Right atrium auricular region (tissue), 2 donors: ENCODE results near the gene GFRA1. TPM values are rescaled to one million over a fixed set of nuclear protein-coding genes. Genes with fewer than 3 reads are reported as not detected.

Source experiments
- DNase-seq: peaks from one replicate; pipeline ENCODE4 v3.0.0-alpha.2; 2019; ENCODE audit warnings: low spot score
- H3K27ac ChIP-seq, 2 donors: fragments of 200-600 bp; sonication (generic); 1 replicate in 1 of 2; 2 replicates in 1 of 2; pipeline ENCODE4 v1.5.1; 2016 to 2019
- H3K27me3 ChIP-seq, 2 donors: fragments of 200-600 bp; sonication (generic); one replicate each; pipeline versions ENCODE4 v1.5.1 to v1.6.0; 2017 to 2019
- H3K36me3 ChIP-seq: fragments of 200-600 bp; sonication (generic); one replicate; pipeline ENCODE4 v1.5.1; 2016
- H3K4me1 ChIP-seq, 2 donors: fragments of 200-600 bp; sonication (generic); one replicate each; pipeline versions ENCODE4 v1.5.1 to v1.6.0; 2017 to 2019
- H3K4me3 ChIP-seq, 2 donors: fragments of 200-600 bp; sonication (generic); 1 replicate in 1 of 2; 2 replicates in 1 of 2; pipeline ENCODE4 v1.5.1; 2017 to 2019; ENCODE audit warnings: mild to moderate bottlenecking in 1 of 2, moderate library complexity in 1 of 2
- H3K9me3 ChIP-seq, 2 donors: fragments of 200-600 bp; sonication (generic); one replicate each; pipeline ENCODE4 v1.5.1; 2019
- total RNA-seq, 2 donors: library from RNA; depleted of rRNA; stranded (reverse); fragments of >200 nt; gene quantifications; one replicate each; pipeline ENCODE4 v1.1.0, GENCODE V29; 2016
- TF ChIP-seq, protein P1 (sequence below), 2 donors: fragments of 200-600 bp; sonication (generic); IDR thresholded peaks; one replicate each; pipeline ENCODE4 v1.5.1; 2019; ENCODE audit warnings: antibody characterized with exemption in 2 of 2

Gene GFRA1
- total RNA-seq, 2 donors from 2014 or later = 9.1 to 18.7 TPM

DNA sequence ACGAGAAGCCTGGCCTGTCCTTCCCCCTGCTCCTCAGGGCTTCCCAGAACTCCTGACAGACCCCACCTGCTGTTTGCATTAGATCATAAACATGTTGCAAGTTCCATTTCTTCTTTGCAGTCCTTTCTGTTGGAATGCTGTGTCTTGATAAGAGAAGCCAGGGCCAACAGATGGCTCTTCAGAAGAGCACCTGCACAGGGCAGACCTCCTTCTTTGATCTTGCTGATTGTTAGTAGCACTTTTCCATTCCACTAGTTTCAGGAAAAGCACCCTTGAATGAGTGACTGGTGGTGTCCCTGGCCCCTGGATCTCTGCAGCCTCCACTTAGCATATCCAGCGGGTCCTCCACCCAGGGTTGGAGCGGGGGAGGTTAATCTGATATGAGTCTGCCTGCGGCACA lies 243.2 kb downstream of the GFRA1 start:
- H3K27ac ChIP-seq = no peak overlapping the region
- TF ChIP-seq, protein P1, sequence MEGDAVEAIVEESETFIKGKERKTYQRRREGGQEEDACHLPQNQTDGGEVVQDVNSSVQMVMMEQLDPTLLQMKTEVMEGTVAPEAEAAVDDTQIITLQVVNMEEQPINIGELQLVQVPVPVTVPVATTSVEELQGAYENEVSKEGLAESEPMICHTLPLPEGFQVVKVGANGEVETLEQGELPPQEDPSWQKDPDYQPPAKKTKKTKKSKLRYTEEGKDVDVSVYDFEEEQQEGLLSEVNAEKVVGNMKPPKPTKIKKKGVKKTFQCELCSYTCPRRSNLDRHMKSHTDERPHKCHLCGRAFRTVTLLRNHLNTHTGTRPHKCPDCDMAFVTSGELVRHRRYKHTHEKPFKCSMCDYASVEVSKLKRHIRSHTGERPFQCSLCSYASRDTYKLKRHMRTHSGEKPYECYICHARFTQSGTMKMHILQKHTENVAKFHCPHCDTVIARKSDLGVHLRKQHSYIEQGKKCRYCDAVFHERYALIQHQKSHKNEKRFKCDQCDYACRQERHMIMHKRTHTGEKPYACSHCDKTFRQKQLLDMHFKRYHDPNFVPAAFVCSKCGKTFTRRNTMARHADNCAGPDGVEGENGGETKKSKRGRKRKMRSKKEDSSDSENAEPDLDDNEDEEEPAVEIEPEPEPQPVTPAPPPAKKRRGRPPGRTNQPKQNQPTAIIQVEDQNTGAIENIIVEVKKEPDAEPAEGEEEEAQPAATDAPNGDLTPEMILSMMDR (IDR thresholded peaks at IDR 0.05) = no peak
- H3K36me3 ChIP-seq = no peaks in the 10 kb centered on the region
- peaks cover 0 to 8% of the 10 kb centered on the region in 2 donors for H3K9me3 ChIP-seq
- no peak for DNase-seq
- no peaks in the 10 kb centered on the region for H3K4me1 ChIP-seq
- H3K4me3 ChIP-seq = no peak overlapping the region
- no peaks in the 10 kb centered on the region for H3K27me3 ChIP-seq

DNA sequence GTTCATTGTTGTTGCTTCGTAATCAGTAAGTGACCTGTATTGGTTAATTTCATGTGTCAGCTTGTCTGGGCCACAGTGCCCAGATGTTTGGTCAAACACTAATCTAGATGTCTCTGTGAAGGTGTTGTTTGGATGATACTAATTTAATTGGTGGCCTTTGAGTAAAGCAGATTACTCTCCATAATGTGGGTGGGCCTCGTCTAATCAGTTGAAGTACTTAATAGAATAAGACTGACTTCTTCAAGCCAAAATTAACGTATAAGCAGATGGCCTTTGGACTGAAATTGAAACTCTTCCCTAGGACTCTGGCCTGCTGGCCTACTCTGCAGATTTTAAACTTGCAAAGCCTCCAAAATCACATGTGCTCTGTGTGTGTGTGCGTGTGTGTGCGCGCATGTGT lies 245.7 kb downstream of the GFRA1 start:
- no peak overlapping the region for H3K4me3 ChIP-seq
- H3K27ac ChIP-seq = no peak overlapping the region
- no peaks in the 10 kb centered on the region for H3K4me1 ChIP-seq
- H3K9me3 ChIP-seq = no peaks in the 10 kb centered on the region
- DNase-seq = no peak
- H3K36me3 ChIP-seq = no peaks in the 10 kb centered on the region
- no peaks in the 10 kb centered on the region for H3K27me3 ChIP-seq
- TF ChIP-seq, protein P1 (IDR thresholded peaks at IDR 0.05) = no peak

DNA sequence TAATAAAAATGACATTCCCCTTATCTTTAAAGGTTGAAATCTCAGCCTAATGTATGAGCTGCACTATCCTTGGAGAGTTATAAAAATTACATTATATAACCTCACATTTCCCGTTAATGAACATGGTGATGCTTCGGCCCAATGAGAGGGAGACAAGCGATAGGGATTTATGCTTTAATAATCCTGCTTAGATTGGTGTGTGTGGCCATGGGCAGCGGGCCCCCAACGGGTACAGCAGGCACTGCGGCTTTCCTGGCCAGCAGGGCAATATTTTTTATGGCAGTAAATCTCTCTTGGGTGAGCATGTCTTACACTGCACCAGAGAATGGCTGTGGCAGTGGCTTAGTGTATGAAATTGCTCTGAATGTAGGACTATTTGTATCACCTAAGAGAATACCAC lies 246.3 kb downstream of the GFRA1 start:
- Histone ChIP-seq H3K27me3 (no peaks in the 10 kb centered on the region), H3K36me3 (no peaks in the 10 kb centered on the region), H3K4me1 (no peaks in the 10 kb centered on the region), H3K9me3 (no peaks in the 10 kb centered on the region), H3K27ac (no peak overlapping the region), H3K4me3 (no peak overlapping the region)
- TF ChIP-seq, protein P1 (IDR thresholded peaks at IDR 0.05) = no peak
- no peak for DNase-seq

DNA sequence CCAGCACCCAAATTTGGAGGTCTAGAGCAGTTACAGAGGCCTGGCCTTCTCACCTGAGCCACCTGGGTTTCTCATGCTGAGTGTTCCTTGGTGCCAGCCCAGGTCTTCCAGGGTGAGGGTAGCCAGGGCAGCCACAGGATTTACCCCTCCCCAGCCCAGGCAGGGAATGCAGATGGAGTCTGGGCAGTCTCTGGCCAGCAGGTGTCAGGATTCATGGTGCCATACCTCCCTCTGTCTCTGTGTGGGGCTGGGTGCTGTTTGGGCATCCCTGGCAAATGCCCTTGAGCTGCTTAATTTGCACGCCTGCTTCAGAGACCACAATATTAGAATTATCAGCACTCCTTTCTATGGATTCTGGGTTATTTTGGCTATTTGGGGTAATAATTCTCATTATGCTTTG lies 246.7 kb downstream of the GFRA1 start:
- no peaks in the 10 kb centered on the region for H3K36me3 ChIP-seq
- no peak overlapping the region for H3K4me3 ChIP-seq
- no peak overlapping the region for H3K27ac ChIP-seq
- TF ChIP-seq, protein P1 (IDR thresholded peaks at IDR 0.05) = no peak
- no peak for DNase-seq
- no peaks in the 10 kb centered on the region for H3K9me3 ChIP-seq
- no peaks in the 10 kb centered on the region for H3K27me3 ChIP-seq
- H3K4me1 ChIP-seq = no peaks in the 10 kb centered on the region

DNA sequence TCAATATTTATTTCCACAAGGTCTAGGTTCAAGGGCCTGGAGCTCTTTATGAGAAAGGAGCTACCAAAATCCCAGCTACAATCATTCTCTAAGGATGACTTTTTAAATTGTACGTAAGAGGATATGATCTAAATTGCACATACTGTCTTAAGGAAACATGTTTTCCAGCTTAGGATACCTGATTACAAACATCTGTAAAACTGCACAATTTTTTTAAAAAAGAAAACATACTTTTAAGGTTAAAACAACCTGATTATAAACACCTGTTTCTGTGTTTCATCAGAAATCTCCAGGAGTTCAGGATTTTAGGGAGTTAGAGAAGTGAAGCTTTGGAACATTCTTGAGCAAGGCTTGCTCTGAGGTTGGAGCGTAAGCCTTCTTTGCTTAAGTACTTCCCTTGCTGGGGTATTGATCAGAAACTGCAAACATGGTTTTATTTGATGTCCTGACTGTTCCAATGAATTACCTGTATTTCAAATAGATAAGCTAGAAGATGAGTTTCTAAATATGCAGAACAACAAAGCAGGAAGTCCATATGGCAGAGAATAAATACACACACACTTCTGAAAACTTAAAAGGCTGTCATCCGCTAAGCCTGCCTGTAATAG lies 248.6 kb downstream of the GFRA1 start:
- DNase-seq = no peak
- Histone ChIP-seq H3K27me3 (no peaks in the 10 kb centered on the region), H3K4me3 (no peak overlapping the region), H3K27ac (no peak overlapping the region), H3K36me3 (no peaks in the 10 kb centered on the region), H3K9me3 (no peaks in the 10 kb centered on the region), H3K4me1 (no peaks in the 10 kb centered on the region)
- TF ChIP-seq, protein P1 (IDR thresholded peaks at IDR 0.05) = no peak

DNA sequence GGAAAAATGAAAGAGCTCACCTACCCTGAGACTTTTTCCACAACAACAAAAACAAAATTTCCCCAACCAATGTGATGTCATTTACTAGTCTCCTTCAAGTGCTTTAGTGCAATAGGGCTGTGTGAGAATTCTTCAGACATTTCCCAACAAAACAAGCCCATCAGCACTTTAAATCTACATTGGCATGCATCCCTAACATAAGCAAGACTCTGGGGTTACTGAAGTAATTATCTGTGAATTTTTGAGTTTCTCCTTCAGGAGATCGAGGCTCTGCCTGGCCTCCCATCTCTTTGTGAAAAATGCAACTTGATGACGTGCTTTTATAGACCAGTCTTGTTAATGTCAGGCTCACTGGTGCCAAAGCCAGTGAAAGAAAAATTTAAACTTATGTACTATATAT lies 255.6 kb downstream of the GFRA1 start:
- Histone ChIP-seq H3K4me3 (no peak overlapping the region), H3K9me3 (peaks cover 0 to 8% of the 10 kb centered on the region in 2 donors), H3K27ac (no peak overlapping the region), H3K4me1 (no peaks in the 10 kb centered on the region), H3K36me3 (no peaks in the 10 kb centered on the region), H3K27me3 (no peaks in the 10 kb centered on the region)
- no peak for DNase-seq
- TF ChIP-seq, protein P1 (IDR thresholded peaks at IDR 0.05) = no peak
